Lower leg skin (tissue), 4 donors: ENCODE results near the gene TMEM163. TPM values are rescaled to one million over a fixed set of nuclear protein-coding genes. Genes with fewer than 3 reads are reported as not detected.

Source experiments
- DNase-seq, 2 donors: peaks; one replicate each; pipeline ENCODE4 v3.0.0-alpha.2; 2019; ENCODE audit warnings: low spot score in 2 of 2
- H3K4me3 ChIP-seq: fragments of 200-600 bp; sonication (generic); 2 replicates; pipeline ENCODE4 v1.5.1; 2017; ENCODE audit warnings: mild to moderate bottlenecking, low read depth; ENCODE audit not compliant: poor library complexity, severe bottlenecking
- CTCF ChIP-seq, 3 donors: fragments of 450-650 bp; IDR thresholded peaks; one replicate each; pipeline ENCODE4 v1.5.1; 2016; ENCODE audit warnings: antibody characterized with exemption in 3 of 3, mild to moderate bottlenecking in 3 of 3, moderate library complexity in 2 of 3
- POLR2A ChIP-seq, 2 donors: fragments of 450-650 bp; IDR thresholded peaks; one replicate each; pipeline ENCODE4 v1.6.1; 2016 to 2017; ENCODE audit warnings: antibody characterized with exemption in 2 of 2, mild to moderate bottlenecking in 1 of 2, moderate library complexity in 1 of 2
- WGBS, 2 donors: methylation state at CpG; one replicate each; pipeline ENCODE4 v1.1.5; 2018; 5-methylcytosine and 5-hydroxymethylcytosine counted together
- intact Hi-C: fragments of 100-400 bp; cut with DNase I; formaldehyde crosslinking; loops from one replicate; pipeline ENCODE4 v1.15.0; 2023; ENCODE audit warnings: low total_unique reads
- total RNA-seq, 4 donors: library from RNA; depleted of rRNA; stranded (reverse); fragments of >200 nt; gene quantifications; one replicate each; pipeline ENCODE4 v1.1.0, GENCODE V29; 2016

Gene TMEM163
- total RNA-seq, 4 donors from 2014 or later: 0.19 to 0.46 TPM; not detected in 2

GRCh38 chr2:134739879-134740301 lies 21.1 kb upstream of the TMEM163 start:
- H3K4me3 ChIP-seq: no peak overlapping the region
- DNase-seq: peak in 1 of 2 donors; percentile 25
- 60 to 66% methylated on average over 6 of the region's 6 CpGs for WGBS, 2 donors
- intact Hi-C loops: no loop called here
- TF ChIP-seq CTCF (IDR thresholded peaks at IDR 0.05): no peak
- TF ChIP-seq POLR2A (IDR thresholded peaks at IDR 0.05): no peak

GRCh38 chr2:134739236-134739878 lies 20.6 kb upstream of the TMEM163 start:
- intact Hi-C loops: no loop called here
- H3K4me3 ChIP-seq: no peak overlapping the region
- DNase-seq: no peak
- no peak for TF ChIP-seq CTCF (IDR thresholded peaks at IDR 0.05)
- TF ChIP-seq POLR2A (IDR thresholded peaks at IDR 0.05): no peak
- 71 to 78% methylated on average over 1 of the region's 1 CpG for WGBS, 2 donors

DNA sequence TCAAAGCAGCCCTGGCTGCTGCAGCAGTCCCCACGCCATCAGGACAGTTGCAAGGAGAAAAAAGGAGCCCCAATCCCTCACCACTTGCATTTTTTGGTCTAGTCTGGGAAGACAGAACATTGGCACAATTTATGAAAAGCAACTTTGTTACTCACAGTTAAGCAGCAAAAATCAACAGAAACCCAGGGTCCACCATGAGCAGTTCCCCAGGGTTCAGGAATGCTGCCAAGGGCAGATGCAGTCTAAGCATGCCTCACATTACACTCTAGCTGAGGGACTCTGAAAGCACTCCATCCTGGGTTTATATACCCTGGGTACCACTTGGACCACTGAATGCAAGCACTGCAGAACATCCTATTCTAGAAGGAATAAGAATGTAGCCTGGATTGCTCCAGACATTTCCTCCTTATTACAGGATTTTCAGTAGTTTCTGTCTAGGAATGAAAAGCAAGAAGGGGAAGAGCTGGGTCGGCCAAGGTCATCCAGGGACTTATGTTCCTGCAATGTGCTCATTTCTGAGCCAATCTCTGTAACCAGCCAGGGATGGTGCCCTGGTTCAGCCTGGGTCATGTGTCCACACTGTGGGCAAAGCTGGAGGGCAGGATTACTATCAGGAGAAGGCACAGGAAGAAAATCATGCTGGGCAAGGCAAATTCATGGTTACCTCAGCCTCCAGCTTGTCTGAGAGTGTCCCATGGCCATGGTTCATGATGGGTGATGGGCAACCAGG lies 19.5 kb upstream of the TMEM163 start:
- TF ChIP-seq POLR2A (IDR thresholded peaks at IDR 0.05) (no peak), CTCF (IDR thresholded peaks at IDR 0.05) (no peak)
- no peak overlapping the region for H3K4me3 ChIP-seq
- intact Hi-C loops: no loop called here
- 59 to 68% methylated on average over 2 of the region's 2 CpGs for WGBS, 2 donors
- DNase-seq: no peak

GRCh38 chr2:134737671-134738070 lies 18.9 kb upstream of the TMEM163 start:
- intact Hi-C loops: no loop called here
- no peak for DNase-seq
- 55 to 57% methylated on average over 5 of the region's 5 CpGs for WGBS, 2 donors
- TF ChIP-seq CTCF (IDR thresholded peaks at IDR 0.05) (no peak), POLR2A (IDR thresholded peaks at IDR 0.05) (no peak)
- H3K4me3 ChIP-seq: no peak overlapping the region

DNA sequence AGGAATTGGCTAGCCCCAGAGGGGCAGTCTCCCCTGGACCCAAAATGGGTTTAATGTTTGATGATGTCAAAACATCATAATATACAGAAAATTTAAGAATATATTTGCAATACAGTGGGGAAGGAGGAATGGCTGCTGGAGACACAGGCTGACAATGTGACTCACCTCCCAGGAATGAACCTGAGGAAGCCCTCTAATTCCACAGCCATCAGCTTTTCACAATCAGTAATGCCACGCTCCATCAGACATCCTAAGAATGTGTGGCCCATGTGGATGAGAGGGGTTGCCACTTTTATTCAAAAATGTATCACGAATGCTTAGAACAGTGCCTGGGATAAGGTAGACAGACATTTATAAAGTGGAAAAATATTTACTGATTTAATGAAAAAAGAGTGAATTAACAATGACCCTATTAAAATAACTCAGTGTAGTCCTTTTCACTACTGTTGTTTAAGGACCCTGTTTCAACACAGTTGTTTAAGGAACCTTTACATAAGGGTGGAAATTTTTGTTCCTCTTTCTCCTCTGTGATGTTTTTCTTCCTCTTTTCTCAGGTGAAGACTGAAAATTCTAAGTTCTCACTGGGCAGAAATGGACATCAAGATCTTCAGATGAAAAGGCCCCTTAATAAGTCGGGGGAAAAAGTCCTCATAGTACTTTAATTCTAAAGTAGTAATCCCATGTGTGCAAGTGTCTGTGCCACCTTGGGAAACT lies 17.5 kb upstream of the TMEM163 start:
- WGBS, 2 donors: 64 to 68% methylated on average over 3 of the region's 3 CpGs
- TF ChIP-seq POLR2A (IDR thresholded peaks at IDR 0.05) (no peak), CTCF (IDR thresholded peaks at IDR 0.05) (no peak)
- intact Hi-C loops: no loop called here
- no peak overlapping the region for H3K4me3 ChIP-seq
- DNase-seq: no peak
